Gastrocnemius medialis (tissue), 4 donors: ENCODE results near the gene GPX1. TPM values are rescaled to one million over a fixed set of nuclear protein-coding genes. Genes with fewer than 3 reads are reported as not detected.
A peak's percentile ranks its signal among the peaks of the same experiment; 100 is the strongest.

Experiments used
- ATAC-seq, 2 donors: fragments of 150-250 bp; one replicate each; pipeline ENCODE4 v1.9.1; 2016
- DNase-seq, 2 donors: peaks; one replicate each; pipeline ENCODE4 v3.0.0-alpha.2; 2019
- H3K27ac ChIP-seq, 4 donors: fragments of 200-600 bp; sonication (generic); 1 replicate in 1 of 4; 2 replicates in 3 of 4; pipeline ENCODE4 v1.5.1; 2016 to 2018; ENCODE audit warnings: mild to moderate bottlenecking in 2 of 4, moderate library complexity in 1 of 4
- H3K27me3 ChIP-seq, 3 donors: fragments of 200-600 bp; sonication (generic) in 2 of 3; 1 replicate in 1 of 3; 2 replicates in 2 of 3; pipeline versions ENCODE4 v1.5.1 to v1.6.0; 2016 to 2019; ENCODE audit warnings: mild to moderate bottlenecking in 1 of 3, moderate library complexity in 1 of 3
- H3K36me3 ChIP-seq, 2 donors: fragments of 200-600 bp; sonication (generic) in 1 of 2; one replicate each; pipeline ENCODE4 v1.5.1; 2017 to 2018
- H3K4me1 ChIP-seq, 2 donors: fragments of 200-600 bp; sonication (generic) in 1 of 2; one replicate each; pipeline ENCODE4 v1.5.1; 2016 to 2017; ENCODE audit warnings: mild to moderate bottlenecking in 2 of 2
- H3K4me3 ChIP-seq, 4 donors: fragments of 200-600 bp; sonication (generic) in 3 of 4; 1 replicate in 1 of 4; 2 replicates in 3 of 4; pipeline ENCODE4 v1.5.1; 2016 to 2019; ENCODE audit warnings: mild to moderate bottlenecking in 2 of 4
- H3K9me3 ChIP-seq, 3 donors: fragments of 200-600 bp; sonication (generic) in 2 of 3; 1 replicate in 1 of 3; 2 replicates in 2 of 3; pipeline ENCODE4 v1.5.1; 2016 to 2019
- CTCF ChIP-seq, 5 experiments: fragments of 450-650 bp in 3 of 5; fragments of 200-600 bp in 2 of 5; sonication (generic) in 2 of 5; IDR thresholded peaks in 4 of 5; conservative IDR thresholded peaks in 1 of 5; 1 replicate in 4 of 5; 2 replicates in 1 of 5; pipeline ENCODE4 v1.5.1; 2016 to 2019; ENCODE audit warnings: antibody characterized with exemption in 5 of 5, mild to moderate bottlenecking in 3 of 5, moderate library complexity in 3 of 5
- POLR2A ChIP-seq, 2 donors: fragments of 450-650 bp; IDR thresholded peaks; one replicate each; pipeline ENCODE4 v1.6.1; 2017; ENCODE audit warnings: antibody characterized with exemption in 2 of 2, mild to moderate bottlenecking in 2 of 2, moderate library complexity in 2 of 2
- in situ Hi-C, 4 donors: fragments of 200-750 bp; cut with MboI; loops; one replicate each; pipeline versions ENCODE4 v1.15.0 to v1.8.0; 2017; ENCODE audit warnings: low sequenced_read_pairs in 4 of 4
- intact Hi-C: fragments of 100-400 bp; cut with DNase I; formaldehyde crosslinking; loops from one replicate; pipeline ENCODE4 v1.15.1; 2023; ENCODE audit warnings: low total_unique reads
- total RNA-seq, 4 donors: library from RNA; depleted of rRNA; stranded (reverse); fragments of >200 nt; gene quantifications; one replicate each; pipeline versions ENCODE4 v1.1.0 to v1.2.3, GENCODE V29; 2016

GPX1 gene
- total RNA-seq, 4 donors from 2014 or later = 75.2 to 157 (median 123) TPM

- no peaks in the 10 kb centered on the region for H3K36me3 ChIP-seq
- H3K27me3 ChIP-seq = no peaks in the 10 kb centered on the region
- H3K9me3 ChIP-seq = no peaks in the 10 kb centered on the region
- H3K4me1 ChIP-seq = peaks cover 0 to 10% of the 10 kb centered on the region in 2 donors
- peak overlapping the region; percentile 69 to 92 (median 82) for H3K27ac ChIP-seq
- in situ Hi-C loops (loop anchor here in 2 of 4 donors (10.0 kb wide), 1 partner anchor 98 kb away; no protein-coding TSS in a partner anchor), intact Hi-C loops (no loop called here)
- no peak for DNase-seq
- no peak overlapping the region for H3K4me3 ChIP-seq
- TF ChIP-seq CTCF (IDR thresholded peaks at IDR 0.05 in 4 of 5, conservative IDR thresholded peaks at IDR 0.05 in 1 of 5) (no peak), POLR2A (IDR thresholded peaks at IDR 0.05) (no peak)
- ATAC-seq = no peak
Observed at GRCh38 chr3:49346797-49347251, 11.3 kb downstream of the GPX1 start.

- H3K27me3 ChIP-seq = no peaks in the 10 kb centered on the region
- intact Hi-C loops = loop anchor here (5.0 kb wide), 1 partner anchor 84 kb away; the partner anchor contains the start of gene NICN1
- in situ Hi-C loops = loop anchor here (5.0 to 10.0 kb wide), 3 partner anchors 102 to 109 kb away; no protein-coding TSS in a partner anchor
- ATAC-seq (no peak), DNase-seq (no peak)
- H3K4me3 ChIP-seq = no peak overlapping the region
- no peaks in the 10 kb centered on the region for H3K9me3 ChIP-seq
- peaks cover 5 to 19% of the 10 kb centered on the region in 2 donors for H3K4me1 ChIP-seq
- peak overlapping the region; percentile 38 to 92 (median 60) for H3K27ac ChIP-seq
- H3K36me3 ChIP-seq = no peaks in the 10 kb centered on the region
- no peak for TF ChIP-seq CTCF (IDR thresholded peaks at IDR 0.05 in 4 of 5, conservative IDR thresholded peaks at IDR 0.05 in 1 of 5)
- no peak for TF ChIP-seq POLR2A (IDR thresholded peaks at IDR 0.05)
Observed at GRCh38 chr3:49343163-49343562, 15.0 kb downstream of the GPX1 start.

GRCh38 chr3:49341996-49342395 lies 16.2 kb downstream of the GPX1 start:
- in situ Hi-C loops (loop anchor here (5.0 to 10.0 kb wide), 3 partner anchors 103 to 110 kb away; no protein-coding TSS in a partner anchor), intact Hi-C loops (loop anchor here (5.0 kb wide), 1 partner anchor 85 kb away; the partner anchor contains the start of gene NICN1)
- H3K27me3 ChIP-seq = no peaks in the 10 kb centered on the region
- H3K36me3 ChIP-seq = peaks cover 0 to 2% of the 10 kb centered on the region in 2 donors
- DNase-seq (no peak), ATAC-seq (no peak)
- peak overlapping the region; percentile 83 to 92 (median 90) for H3K27ac ChIP-seq
- H3K4me1 ChIP-seq = peaks cover 5 to 22% of the 10 kb centered on the region in 2 donors
- TF ChIP-seq POLR2A (IDR thresholded peaks at IDR 0.05) = no peak
- TF ChIP-seq CTCF (IDR thresholded peaks at IDR 0.05 in 4 of 5, conservative IDR thresholded peaks at IDR 0.05 in 1 of 5) = no peak
- H3K9me3 ChIP-seq = no peaks in the 10 kb centered on the region
- no peak overlapping the region for H3K4me3 ChIP-seq

GRCh38 chr3:49339941-49340800 lies 18.0 kb downstream of the GPX1 start, which contains the start of gene USP4:
USP4 (minus strand) TSS chr3:49340053; CDS start chr3:49340024, 29 bp downstream.
- Histone ChIP-seq H3K4me3 (peak within 1 kb of the TSS; percentile 76 to 86 (median 82)), H3K4me1 (peaks cover 5 to 18% of the 10 kb centered on the region in 2 donors), H3K36me3 (peaks cover 0 to 16% of the 10 kb centered on the region in 2 donors), H3K27ac (peak within 1 kb of the TSS; percentile 83 to 92 (median 90)), H3K9me3 (no peaks in the 10 kb centered on the region), H3K27me3 (no peaks in the 10 kb centered on the region)
- in situ Hi-C loops = loop anchor here (5.0 to 10.0 kb wide), 3 partner anchors 105 to 112 kb away; no protein-coding TSS in a partner anchor
- intact Hi-C loops = loop anchor here (1.0 to 5.0 kb wide), 5 partner anchors 18 to 169 kb away; partner anchors contain the start of genes GPX1, KLHDC8B, NICN1 and TCTA
- peak; percentile 13 to 52 (median 35) for TF ChIP-seq CTCF (IDR thresholded peaks at IDR 0.05 in 4 of 5, conservative IDR thresholded peaks at IDR 0.05 in 1 of 5)
- peak; percentile 61 to 62 for TF ChIP-seq POLR2A (IDR thresholded peaks at IDR 0.05)
- ATAC-seq (peak; percentile 85 to 89), DNase-seq (peak; percentile 77 to 83)
